GM21825 (cell line): ENCODE data around the gene RIC3.

ENCODE experiments used
- ATAC-seq: cut with Tn5 transposase; IDR thresholded peaks from one replicate; pipeline ENCODE4 v1.9.1; 2021; ENCODE audit warnings: mild to moderate bottlenecking, moderate library complexity; ENCODE audit not compliant: unreplicated experiment

Gene RIC3

DNA sequence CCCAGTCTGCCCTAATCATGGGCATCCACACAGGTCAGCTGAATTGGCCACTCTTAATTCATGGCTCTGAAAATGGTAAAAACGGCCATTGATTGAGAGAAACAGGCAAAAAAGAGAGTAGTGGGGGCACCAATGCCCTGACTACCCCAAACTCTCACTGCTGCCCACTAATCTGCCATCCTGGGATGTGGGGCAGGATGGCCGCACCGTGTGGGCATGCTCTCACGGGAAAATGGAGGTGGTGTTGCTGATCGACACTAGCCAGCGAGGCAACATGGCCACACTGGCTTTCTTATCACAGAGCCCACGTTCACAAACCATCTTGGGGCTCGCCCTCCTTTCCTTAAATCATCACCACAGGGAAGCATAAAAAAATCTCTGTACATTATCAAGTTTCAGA lies 99.1 kb downstream of the RIC3 start:
- no peak for ATAC-seq

DNA sequence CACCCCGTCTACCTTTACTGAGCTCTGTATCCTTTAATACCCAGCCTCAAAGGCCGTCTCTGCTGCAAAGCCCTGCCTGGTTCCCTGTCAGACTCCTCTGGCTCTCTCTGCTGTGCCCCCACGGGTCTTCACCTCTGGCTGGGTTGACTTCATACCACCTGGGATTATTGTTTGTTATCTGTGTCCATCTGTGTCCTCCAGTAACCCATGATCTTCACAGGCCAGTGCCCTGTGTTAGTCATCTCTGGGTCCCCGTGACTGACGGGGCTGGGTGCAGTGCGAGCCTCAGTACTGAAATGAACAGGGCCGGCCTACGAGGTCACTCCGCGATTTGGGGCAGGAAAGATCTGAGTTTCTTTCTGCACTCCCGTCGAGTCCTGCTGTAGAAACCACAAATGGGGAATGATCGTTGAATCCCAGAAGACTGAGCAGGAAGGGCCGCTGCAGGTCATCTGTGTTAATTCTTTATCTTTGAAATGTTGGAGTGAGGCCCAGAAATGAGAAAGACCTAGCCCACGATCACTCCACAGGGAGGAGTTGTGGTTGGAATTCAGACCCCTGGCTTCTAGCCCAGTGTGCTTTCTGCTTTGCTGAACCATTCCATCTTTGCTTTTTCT lies 100.1 kb downstream of the RIC3 start:
- no peak for ATAC-seq

DNA sequence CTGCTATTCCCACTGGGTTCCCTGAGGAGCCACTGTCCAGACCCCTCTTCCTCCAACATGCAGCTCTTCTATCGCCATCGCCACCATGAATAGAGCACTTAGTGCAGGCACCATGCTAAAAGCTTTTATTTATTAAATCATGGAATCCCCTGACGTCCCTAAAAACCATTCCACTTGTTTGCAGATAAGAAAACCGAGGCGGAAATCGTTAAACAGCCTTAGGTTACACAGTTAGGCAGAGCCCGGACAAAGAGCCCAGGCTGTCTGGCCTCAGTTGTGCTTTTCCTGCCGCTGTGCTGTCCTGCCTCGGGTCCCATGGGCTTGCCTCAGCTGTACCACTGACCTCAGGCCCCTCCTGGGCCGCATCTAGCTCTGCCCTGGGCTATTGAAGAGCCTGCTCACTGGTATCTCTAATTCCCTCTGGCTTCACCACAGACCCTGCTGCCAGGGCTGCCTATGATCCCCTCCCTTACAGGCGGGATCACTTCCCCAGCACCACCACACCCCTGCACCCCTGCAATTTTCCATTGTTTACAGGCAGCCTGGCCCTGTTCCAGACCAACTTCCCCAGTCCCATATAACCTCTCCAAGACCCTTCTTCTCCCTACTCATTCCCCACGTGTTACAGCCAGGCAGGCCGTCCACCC lies 100.8 kb downstream of the RIC3 start:
- no peak for ATAC-seq

DNA sequence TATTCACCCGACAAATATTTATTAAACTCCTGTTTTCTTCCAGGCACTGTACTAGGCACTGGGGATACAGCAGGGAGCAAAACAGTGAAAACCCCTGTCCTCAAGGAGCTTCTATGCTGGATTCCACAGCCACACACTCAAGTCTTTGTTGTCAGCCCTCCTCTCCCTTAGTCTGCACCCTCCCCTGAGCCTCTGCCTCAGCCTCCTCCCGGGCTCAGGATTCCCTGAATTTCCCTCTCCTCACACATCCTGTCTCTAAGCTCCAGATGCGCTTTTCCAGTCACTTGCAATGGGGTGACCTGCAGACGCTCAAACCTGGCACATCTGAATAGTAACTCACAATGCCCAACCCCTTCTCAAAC lies 101.3 kb downstream of the RIC3 start:
- ATAC-seq = no peak

DNA sequence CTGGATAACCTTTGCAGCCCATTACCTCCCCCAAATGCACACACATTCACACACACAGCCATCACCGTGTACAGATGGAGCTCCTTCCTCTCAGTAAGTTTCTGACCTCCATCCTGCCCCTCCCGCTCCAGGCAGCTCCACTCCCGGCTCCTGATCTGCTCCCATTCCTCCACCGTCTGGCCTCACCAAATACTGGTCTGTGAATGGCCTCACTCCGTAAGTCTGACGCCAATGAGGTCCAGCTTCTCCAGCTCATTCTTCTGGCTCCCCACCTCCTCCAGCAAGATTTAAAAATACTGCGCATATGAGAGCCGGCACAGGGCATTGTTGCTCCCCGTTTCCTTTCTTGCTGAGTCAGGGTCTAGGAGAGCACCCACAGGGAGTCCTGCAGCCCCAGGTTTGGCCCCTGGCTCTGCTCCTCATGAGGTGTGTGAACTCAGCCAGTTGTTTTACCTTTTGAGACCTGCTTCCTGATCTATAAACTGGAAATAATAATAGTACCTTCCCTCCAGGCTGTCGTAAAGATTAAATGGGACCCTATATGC lies 101.8 kb downstream of the RIC3 start:
- no peak for ATAC-seq

DNA sequence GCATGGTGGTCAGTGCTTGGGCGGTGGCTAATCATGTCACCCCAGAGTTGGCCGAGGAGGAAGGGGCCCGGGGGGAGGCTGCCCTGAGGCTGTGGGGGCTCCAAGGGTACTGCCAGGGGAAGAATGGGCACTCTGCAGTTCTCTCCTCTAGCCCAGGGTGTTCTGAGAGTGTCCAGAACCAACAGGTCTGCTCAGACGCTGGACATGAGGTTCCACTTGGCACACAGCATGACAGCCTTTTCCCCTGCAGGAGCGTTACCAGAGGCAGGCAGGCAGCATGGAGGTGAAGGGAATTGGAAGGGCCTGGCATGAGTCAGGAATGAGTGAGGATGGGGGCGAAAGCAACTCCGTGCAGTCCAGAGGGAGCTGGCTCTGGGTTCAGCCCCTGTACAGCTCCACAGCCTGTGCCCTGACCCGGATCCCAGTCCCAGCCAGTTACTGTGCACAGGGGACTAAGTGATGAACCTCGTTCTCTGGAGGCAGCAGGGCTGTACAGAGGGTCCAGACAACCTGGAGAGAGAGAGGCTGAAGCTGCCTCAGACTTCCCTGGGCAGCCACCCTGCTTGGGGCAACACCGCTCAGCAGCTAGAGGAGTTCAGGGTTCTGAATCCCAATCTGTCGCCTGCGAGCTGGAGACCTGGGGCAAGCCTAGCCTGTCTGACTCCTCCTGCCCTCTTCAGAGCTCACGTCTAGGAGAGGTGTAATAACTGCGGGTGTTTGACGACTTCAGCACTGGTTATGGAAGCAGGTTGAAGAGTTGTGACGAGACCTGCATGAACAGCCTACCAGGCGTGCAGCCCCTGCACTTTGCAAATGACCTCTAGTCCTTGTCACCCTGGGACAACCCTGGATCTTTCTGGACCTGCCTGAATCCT lies 102.6 kb downstream of the RIC3 start:
- no peak for ATAC-seq

DNA sequence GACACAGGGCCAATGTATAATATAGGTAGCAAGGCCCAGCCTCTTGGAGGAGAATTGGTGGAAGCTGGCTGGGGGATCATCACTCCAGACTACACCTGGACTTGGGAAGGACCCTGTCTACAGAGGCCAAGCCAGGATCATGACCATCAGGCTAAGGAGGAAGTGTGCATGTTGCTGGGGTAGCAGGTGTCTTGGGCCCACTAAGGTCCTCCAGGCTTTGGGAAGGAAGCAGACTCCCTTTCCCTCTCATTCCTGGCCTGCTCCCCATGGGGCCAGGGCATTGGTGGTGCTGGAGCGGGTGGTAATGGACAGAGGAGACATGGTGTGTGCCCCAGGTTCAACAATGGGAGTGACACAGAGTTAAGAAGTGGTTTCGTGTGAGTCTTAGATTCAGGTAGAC lies 103.8 kb downstream of the RIC3 start:
- ATAC-seq = no peak

DNA sequence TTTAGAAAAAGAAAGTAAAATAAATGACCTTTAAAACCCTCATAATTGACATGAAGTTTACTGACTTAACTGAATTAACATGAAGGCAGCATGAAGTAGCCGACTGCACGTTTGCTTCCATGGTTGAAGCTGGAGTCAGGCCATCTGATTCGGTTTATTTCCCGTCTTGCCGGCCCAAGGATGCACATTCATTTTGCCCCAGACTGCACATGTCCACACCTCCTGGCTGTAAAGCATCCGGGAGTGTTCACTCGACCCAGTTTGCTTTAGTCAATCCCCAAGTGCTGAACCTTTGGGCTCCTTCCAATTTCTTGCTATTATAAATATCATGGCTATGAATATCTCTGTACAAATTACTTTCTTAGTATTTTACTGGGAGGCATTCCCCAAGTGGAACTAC lies 105.5 kb downstream of the RIC3 start:
- ATAC-seq = no peak

DNA sequence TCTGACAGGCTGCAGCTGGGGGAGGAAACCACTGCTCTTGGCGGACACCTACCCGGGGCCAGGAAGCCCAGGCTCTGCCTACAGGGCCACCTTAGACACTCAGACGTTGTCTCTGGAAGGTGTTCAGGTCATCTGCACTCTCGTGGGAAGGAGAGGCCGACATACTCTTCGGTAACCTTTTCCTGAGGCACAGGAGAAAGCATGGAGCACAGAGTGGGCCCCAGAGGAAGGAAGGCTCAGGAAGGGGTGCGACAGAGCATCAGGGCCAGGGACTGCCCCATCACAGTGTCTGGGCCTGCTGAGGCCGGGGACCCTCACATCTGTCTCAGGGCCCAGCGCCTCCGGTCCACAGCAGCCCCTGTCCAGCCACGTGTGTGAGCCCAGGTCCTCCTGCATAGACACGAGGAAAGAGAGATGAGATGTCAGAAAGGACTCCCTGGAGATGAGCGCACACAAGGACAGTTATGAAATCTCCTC lies 106.0 kb downstream of the RIC3 start:
- no peak for ATAC-seq

DNA sequence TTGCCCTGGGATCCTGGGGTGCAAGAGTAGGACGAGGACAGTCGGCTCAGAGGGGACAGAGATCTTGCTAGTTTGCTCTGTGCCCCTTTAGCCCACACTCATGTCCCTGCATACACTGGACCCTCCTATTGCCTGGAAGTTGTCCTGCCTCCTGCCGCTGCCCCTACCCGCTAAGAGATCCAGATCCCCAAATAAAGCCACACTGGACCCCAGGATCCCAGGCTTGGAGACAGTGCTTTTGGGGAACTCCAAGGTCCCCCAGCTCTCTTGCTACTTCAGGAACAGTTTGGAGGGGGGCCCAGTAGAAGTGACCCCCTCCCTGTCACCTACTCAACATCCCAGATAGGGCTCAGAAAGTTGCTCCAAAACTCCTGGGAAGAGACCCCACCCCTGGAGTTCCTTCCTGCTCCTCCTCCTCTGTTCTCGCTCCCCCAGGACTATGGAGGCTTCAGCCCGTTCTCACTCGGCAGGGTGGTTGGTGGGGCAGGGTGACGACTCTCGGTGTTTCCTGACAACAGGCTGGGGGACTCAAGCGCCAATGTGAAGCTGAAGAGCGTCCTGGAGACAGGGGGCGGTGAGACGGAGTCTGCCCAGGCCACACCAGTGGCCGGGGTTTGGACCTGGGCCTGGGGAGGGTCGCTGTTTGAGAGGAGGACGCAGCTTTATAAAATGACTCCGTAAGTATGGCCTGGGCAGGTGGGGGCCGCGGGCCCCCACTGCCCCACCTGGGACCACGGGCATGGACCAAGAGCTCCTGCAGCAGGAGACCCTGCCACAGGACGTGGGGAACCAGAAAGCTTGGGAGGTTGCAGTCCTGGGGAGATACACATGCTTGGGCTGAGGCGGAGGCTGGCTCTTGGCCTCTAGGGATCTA lies 107.0 kb downstream of the RIC3 start:
- ATAC-seq = no peak

DNA sequence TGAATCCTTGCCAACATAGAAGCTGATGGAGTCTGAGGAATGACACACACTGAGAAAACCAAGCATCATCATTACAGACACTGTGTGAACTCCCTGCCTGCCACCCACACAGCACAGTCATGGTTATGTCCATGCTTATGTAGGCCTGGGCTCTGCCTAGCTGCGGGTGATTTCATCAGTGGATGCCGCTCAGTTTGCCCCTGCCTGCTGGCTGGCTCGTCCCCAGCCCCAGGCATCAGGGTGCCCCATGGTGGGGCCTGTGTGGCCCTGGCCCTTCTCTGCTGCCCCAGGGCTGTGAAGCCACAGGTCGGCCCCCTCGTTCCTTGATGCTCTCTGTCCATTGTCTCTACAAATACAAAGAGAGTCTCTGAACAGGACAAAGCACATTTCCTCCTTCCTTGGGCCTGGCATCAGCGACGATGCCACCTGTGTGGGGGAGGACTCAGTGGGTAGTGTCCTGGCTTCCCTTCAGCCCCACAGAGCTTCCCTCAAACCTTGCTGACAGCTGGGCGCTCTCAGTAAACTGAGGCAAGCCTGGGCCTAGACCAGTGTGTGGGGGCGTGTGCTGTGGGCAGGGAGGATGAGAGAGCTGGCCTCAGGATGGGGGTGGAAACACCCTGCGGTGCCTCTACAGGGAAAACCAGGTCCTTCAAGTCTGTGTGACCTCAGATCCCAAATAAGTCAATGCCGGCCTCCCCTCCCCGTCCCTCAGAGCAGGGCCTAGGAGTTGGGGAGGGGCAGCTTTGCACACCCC lies 107.8 kb downstream of the RIC3 start:
- ATAC-seq = no peak

DNA sequence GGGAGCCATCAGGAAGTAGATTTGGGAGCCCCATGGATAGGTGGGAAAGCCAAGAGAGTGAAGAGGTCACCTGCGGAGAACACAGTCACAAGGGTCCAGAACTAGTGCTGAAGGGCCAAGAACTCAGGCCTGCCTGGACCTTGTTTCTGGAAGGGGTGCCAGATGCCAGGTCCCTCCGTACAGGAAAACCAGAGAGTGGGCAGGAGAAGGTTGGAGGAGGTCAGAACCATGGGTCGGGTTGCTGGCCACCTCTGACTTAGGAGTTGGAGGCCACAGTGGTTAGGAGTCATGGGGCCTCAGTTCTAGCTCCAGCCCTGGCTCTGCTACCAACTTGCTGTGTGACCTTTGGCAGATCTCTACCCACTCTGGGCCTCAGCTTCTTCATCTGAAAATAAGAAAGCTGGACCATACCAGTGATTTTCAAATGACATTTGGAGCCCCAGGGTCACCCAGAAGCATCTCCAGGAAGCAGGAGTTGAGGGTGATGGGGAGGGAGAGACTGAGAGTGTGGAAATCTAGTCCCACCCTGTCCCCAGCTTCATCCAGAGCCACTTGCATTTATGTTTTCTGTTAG lies 108.6 kb downstream of the RIC3 start:
- ATAC-seq = no peak

DNA sequence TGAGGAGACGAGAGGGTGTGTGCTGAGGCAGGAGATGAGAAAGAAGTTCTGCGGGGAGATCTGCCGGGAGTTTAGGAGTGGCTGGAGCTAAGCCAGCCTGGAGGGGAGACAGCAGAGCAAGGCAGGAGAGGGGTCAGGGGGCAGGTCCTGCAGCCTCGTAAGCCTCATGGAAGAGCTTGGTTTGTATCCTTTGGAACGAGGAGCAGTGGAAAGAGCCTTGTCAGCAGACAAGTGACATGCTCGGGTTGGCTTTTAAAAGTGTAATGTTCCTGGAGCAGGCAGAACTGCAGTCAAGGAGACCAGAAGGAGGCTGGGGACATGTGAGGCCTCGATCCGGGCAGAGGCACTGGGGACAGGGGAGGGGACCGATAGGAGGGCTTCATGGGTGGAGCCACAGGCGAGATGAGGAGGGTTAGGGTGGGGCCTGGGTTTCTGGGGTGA lies 109.2 kb downstream of the RIC3 start:
- ATAC-seq = no peak

DNA sequence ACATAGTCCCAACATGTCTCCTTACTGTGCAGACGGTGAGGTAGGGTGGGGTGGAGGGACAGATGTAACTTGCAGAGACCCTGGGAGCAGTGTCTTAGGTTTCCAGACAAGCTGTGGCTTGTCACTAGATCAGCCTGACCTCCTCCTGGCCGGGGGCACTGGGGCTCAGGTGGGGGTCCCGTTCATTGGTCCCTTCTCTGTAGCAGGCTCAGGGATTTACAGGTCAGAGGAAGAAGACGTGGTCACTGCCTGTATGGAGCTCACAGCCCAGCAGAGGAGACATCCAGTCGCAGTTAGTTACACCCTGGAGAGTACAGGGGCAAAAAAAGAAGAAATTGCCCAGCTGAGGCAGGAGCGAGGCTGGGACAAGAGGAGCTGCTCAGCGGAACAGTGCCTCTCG lies 109.8 kb downstream of the RIC3 start:
- ATAC-seq = no peak

DNA sequence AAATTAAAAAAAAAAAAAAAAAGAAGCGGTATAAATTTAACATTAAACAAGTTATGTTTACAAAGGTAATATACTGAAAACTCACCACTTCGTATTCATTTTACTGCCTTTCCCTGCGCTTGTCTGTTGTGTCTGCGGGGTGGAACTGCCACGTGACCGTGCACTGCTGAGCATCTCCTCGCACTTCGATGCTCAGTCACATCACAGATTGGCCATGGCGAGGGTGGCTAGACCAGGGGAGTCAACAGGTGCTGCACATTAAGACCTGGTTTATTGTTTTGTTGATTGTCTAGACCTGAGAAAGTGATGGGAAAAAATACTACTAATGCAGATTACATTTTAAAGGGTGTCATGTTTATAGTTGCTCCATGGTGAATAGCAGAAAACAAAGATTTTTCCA lies 110.6 kb downstream of the RIC3 start:
- ATAC-seq = no peak

DNA sequence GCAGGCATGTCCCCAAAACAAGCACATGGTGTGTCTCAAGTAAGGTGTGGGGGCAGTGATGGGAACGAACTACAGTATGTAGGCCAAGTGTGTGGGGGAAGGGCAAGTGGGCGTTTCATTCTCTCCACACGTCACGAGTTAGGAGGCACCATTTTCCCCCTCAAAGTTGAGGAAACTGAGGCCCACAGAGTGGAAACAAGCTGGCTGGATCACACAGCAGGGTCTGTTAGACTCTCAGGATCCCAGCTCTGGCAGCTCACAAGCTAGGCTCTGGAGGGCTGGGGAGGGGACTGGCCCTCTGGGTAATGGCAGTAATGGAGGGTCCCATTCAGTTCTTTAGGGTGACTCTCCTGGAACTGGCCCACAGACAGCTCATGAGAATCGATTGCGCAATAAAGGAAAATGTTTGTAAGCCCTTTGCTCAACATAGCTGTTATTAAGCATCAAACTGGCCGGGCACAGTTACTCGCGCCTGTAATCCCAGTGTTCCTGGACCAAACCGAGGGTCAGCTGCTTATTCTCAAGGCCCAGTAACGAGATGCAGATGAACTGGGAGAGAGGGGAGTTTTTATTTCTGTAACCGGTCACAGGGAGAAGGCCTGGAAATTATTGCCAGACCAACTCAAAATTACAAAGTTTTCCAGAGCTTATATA lies 111.9 kb downstream of the RIC3 start:
- ATAC-seq = no peak
